Stomach smooth muscle (tissue), 2 donors: Measurements from ENCODE around the gene ZBED4.

ENCODE experiments used
- H3K27ac ChIP-seq: one replicate; pipeline ENCODE4 v1.7.0; 2013; ENCODE audit warnings: mild to moderate bottlenecking, low read length, inconsistent platforms
- H3K27me3 ChIP-seq, 2 donors: one replicate each; pipeline ENCODE4 v1.7.0; 2013; ENCODE audit warnings: low read length in 2 of 2; ENCODE audit not compliant: insufficient read depth in 2 of 2, control insufficient read depth in 1 of 2
- H3K36me3 ChIP-seq, 2 donors: one replicate each; pipeline ENCODE4 v1.7.0; 2013; ENCODE audit warnings: low read length in 2 of 2; ENCODE audit not compliant: control insufficient read depth in 2 of 2, insufficient read depth in 2 of 2
- H3K4me1 ChIP-seq: one replicate; pipeline ENCODE4 v1.7.0; 2013; ENCODE audit warnings: low read length; ENCODE audit not compliant: control insufficient read depth, insufficient read depth
- H3K4me3 ChIP-seq, 2 donors: one replicate each; pipeline ENCODE4 v1.7.0; 2013; ENCODE audit warnings: low read length in 2 of 2
- H3K9ac ChIP-seq, 2 donors: one replicate each; pipeline ENCODE4 v1.7.0; 2013; ENCODE audit warnings: low read length in 2 of 2, mild to moderate bottlenecking in 1 of 2
- H3K9me3 ChIP-seq, 2 donors: one replicate each; pipeline ENCODE4 v1.7.0; 2013; ENCODE audit warnings: low read length in 2 of 2; ENCODE audit not compliant: control insufficient read depth in 2 of 2
- donor health status: healthy.
- donor health status: Pancreatic carcinoma.

Gene ZBED4

DNA sequence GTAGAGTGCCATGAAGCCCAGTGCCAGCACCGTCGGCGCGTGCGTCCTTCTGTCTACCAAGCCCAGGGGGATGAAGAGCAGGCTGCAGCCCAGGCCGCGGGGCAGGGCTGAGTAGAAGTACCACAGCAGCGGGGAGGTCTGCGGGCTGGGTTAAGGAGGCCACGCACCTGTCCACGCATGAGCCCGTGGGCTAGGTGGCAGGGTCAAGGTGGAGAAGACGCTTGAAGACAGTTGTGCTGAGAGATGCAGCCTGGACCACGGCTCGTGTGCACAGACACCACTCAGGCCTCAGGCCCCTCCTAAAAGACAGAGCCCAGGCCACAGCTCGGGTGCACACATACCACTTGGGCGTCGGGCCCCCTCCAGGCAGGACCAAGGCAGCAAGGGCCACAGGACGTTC is 54.2 kb downstream of the ZBED4 start:
- Histone ChIP-seq H3K9ac (no peak overlapping the region), H3K36me3 (peaks cover 11 to 43% of the 10 kb centered on the region in 2 donors), H3K4me3 (no peak overlapping the region), H3K27ac (no peak overlapping the region), H3K27me3 (no peaks in the 10 kb centered on the region), H3K9me3 (no peaks in the 10 kb centered on the region), H3K4me1 (no peaks in the 10 kb centered on the region)

DNA sequence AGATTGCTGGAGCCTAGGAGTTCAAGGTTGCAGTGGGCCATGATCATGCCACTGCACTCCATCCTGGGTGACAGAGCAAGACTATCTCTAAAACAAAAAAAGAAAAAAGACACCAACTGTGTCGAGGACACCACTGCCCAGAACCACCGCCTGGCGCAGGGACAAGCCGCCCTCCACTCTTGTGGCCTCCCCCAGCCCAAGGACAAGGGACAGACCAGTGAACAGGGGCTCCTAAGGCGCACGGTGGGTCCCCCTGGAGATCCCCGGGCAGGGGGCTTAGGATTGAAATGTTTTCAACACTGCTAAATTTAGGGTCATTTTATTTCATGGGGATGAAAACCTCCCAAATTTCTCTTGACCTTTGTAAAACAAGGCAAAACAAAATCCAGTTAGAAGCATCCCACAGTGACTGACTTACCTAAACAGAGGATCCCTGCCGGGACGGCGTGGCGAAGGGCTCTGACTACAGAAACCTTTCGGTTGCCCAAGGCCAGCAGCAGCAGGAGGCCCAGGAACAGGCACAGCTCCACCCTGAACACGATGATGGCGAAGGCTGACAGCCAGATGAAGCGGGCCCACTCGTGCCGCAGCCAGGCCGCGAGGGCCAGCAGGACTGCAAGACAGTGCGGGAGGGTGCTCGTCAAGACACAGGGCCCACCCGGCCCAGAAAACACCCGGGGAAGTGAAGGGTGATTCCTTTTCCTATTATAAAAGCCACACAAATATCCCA is 56.0 kb downstream of the ZBED4 start:
- no peak overlapping the region for H3K4me3 ChIP-seq
- no peaks in the 10 kb centered on the region for H3K4me1 ChIP-seq
- peaks cover 5 to 33% of the 10 kb centered on the region in 2 donors for H3K36me3 ChIP-seq

DNA sequence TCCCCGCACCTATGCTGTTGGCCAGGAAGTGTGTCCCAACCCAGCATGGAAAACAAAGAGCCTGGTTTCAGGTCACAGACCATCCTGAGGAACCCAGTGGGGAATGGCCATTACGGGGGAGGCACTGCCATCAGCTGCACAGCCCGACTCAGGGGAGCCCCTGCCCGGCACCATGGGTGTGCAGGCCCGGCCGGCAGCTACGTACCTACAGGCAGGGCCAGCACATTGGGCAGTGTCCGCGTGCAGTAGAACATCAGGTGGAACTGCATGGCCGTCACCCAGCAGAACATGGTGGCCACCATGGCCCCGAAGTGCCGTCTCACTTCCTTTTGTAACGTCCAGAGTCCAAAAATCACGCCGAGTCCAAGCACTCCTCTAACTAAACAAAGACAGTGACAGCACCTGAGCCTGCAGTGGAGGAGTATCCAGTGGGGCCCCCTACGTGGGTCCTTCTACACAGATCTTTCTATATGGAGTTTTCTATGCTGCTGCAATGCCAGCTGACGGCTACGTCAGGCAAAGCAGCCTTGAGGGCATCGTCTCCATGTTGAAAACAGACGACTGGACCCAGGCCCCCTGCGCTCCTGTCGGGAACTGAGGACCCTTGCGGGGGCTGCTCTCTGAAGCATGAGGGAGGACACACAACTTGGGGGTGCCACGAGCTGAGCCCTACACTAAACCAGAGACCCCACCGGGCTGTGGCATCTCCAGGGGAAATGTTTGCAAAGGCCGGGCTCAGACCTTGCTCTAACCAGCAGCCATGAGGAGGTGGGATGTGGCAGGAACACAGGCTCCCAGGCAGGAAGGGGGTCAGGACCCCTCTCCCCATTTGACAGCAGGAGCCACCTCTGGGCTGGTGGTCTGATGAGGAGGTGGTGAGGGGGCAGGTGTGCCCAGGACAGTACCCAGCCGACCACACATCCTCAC is 56.8 kb downstream of the ZBED4 start:
- no peak overlapping the region for H3K4me3 ChIP-seq
- no peak overlapping the region for H3K27ac ChIP-seq
- H3K27me3 ChIP-seq, result no peaks in the 10 kb centered on the region
- H3K36me3 ChIP-seq, result peaks cover 5 to 31% of the 10 kb centered on the region in 2 donors
- no peaks in the 10 kb centered on the region for H3K9me3 ChIP-seq
- no peaks in the 10 kb centered on the region for H3K4me1 ChIP-seq
- no peak overlapping the region for H3K9ac ChIP-seq

More for the DNA sequence above, 56.0 kb downstream of the ZBED4 start:
- no peaks in the 10 kb centered on the region for H3K9me3 ChIP-seq
- no peaks in the 10 kb centered on the region for H3K27me3 ChIP-seq
- H3K9ac ChIP-seq, result no peak overlapping the region
- H3K27ac ChIP-seq, result no peak overlapping the region

DNA sequence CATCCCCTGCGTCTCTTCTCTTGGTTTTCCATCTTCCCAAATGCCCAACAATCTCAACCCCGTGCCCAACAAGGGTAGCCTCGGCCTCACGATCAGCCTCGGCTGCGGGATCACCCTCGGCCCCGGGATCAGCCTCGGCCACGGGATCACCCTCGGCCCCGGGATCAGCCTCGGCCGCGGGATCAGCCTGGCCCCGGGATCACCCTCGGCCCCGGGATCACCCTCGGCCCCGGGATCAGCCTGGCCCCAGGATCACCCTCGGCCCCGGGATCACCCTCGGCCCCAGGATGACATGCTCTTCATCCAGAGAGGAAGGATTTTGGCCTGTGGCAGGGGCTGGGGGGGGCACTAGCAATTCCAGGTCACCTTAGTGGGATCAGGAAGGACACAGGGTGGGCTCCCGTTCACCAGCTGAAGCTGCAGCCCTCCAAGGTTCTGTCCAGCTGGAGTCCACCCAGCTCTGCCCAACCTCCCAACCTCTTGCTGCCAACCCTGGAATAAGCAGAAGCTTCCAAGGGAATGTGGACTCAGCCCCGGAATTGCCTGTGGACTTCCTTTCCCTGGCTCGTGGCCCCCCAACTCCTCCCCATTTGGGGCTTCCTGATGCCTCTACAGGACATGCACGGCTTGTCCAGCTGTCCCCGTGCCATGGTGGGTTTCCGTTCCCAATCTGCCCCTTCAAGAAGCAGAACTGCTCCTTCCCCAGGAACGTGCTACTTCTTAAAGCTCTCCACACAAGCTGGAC is 58.4 kb downstream of the ZBED4 start:
- Histone ChIP-seq H3K4me1 (peaks cover 3% of the 10 kb centered on the region), H3K36me3 (peaks cover 5 to 27% of the 10 kb centered on the region in 2 donors)

DNA sequence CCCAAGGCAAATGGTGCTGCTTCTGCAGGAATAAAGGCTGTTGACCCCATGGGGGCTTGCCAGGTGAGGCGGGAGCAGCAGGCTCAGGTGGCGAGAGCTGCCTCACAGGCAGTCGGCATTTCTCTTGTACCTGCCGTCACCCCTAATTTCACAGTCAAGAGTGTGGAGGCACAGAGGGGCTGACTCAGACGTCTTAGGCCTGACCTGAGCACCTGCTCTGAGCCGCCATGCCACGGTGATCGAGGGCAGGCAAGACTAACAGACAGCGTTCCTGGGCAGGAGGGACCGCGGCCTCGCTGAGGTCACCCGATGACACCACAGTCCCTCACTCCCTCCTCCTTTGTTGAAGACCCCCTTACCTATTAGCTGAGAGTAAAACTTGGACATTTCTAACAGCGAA is 59.4 kb downstream of the ZBED4 start:
- Histone ChIP-seq H3K9me3 (no peaks in the 10 kb centered on the region), H3K4me1 (peaks cover 12% of the 10 kb centered on the region), H3K9ac (no peak overlapping the region), H3K27ac (no peak overlapping the region), H3K27me3 (no peaks in the 10 kb centered on the region), H3K4me3 (no peak overlapping the region), H3K36me3 (peaks cover 5 to 18% of the 10 kb centered on the region in 2 donors)

More for the DNA sequence above, 58.4 kb downstream of the ZBED4 start:
- Histone ChIP-seq H3K9ac (no peak overlapping the region), H3K27me3 (no peaks in the 10 kb centered on the region), H3K9me3 (no peaks in the 10 kb centered on the region), H3K27ac (no peak overlapping the region), H3K4me3 (no peak overlapping the region)

DNA sequence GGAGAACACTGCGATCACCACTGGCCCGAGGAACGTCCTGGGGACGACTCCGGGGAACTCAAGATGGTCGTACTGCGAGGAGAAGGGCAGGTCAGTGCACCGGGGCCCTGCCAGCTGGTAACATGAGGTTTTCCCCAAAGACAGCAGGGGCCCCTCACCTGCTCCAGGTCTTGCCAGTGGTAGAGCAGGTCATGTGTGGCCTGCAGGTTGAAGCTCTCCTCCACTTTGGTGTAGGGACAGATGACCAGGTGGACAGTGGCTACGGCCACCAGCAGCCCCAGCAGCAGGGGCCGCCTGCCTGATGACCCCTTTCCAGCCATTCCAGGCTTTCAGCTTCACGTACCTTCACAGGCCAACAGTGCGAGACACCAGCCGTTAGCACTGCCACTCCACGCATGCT is 59.8 kb downstream of the ZBED4 start:
- Histone ChIP-seq H3K27me3 (no peaks in the 10 kb centered on the region), H3K4me3 (no peak overlapping the region), H3K9ac (no peak overlapping the region), H3K9me3 (no peaks in the 10 kb centered on the region), H3K36me3 (peaks cover 5 to 18% of the 10 kb centered on the region in 2 donors), H3K27ac (no peak overlapping the region), H3K4me1 (peaks cover 14% of the 10 kb centered on the region)

DNA sequence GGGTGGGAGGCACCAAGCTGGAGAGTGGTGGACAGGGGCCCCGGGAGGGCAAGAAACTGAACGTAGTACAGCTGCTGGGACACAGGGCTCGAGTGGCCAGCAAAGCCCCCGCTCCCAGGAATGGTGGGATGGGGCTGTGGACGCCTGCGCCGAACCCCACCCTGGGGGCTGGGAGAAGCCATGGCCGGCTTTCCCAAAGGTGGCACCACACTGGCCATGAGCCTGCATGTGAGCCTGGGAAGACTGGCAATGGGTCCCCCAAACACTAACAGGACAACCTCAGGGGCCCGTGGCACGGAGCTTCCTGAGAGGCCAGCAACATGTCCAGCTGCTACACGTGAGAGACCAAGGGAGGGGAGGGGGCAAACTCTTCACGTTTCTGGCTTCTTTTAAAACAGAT is 60.6 kb downstream of the ZBED4 start:
- Histone ChIP-seq H3K27me3 (no peaks in the 10 kb centered on the region), H3K4me1 (peaks cover 19% of the 10 kb centered on the region), H3K9ac (no peak overlapping the region), H3K4me3 (no peak overlapping the region), H3K9me3 (no peaks in the 10 kb centered on the region), H3K27ac (no peak overlapping the region), H3K36me3 (peaks cover 5 to 16% of the 10 kb centered on the region in 2 donors)

DNA sequence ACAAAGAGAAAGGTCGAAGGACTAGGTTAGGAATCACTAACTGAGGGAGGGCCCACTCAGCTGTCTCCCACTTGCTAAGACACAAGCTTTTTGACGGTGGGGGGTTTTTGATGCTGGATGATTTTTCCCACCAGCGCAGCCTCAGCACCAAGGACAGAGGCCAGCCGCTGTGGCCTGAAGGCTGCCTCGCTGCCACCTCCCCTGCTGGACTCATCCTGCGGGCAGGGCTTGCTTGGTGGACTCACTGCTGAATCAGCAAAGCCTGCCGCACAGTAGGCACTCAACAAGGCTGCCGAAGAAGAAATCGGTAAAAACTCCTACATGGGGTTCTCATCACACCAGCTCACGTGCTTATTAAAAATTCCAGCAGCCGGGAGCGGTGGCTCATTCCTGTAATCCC is 62.0 kb downstream of the ZBED4 start:
- Histone ChIP-seq H3K9ac (no peak overlapping the region), H3K4me1 (peaks cover 24% of the 10 kb centered on the region), H3K4me3 (no peak overlapping the region), H3K36me3 (peaks cover 8 to 12% of the 10 kb centered on the region in 2 donors), H3K27ac (no peak overlapping the region), H3K9me3 (no peaks in the 10 kb centered on the region), H3K27me3 (no peaks in the 10 kb centered on the region)

DNA sequence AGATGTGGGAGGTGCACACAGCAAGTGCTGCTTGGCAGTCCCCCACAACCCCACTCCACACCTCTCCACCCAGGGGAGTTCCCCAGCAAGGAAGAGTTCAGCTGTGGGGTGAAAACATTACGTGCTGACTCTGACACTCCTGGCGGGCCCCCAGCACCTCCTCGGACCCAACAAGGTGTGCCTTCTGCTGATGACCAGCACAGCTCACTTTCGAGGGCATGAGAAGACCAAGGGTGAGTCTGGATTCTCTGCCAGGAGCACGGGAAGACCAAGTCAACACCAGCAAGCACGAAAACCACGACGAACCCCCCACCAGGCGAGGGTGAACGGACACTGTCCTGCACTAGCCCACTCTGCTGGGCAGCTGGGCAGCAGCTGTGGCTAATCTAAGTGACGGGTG is 63.2 kb downstream of the ZBED4 start:
- Histone ChIP-seq H3K9me3 (no peaks in the 10 kb centered on the region), H3K9ac (no peak overlapping the region), H3K27ac (no peak overlapping the region), H3K27me3 (no peaks in the 10 kb centered on the region), H3K4me3 (no peak overlapping the region), H3K36me3 (peaks cover 12 to 16% of the 10 kb centered on the region in 2 donors), H3K4me1 (peaks cover 24% of the 10 kb centered on the region)
